Activated CD4-positive, alpha-beta T cell treated with anti-CD3 and anti-CD28 coated beads for 24 hours (primary cell): ENCODE results near the gene RGCC.
"Not testable (repeated sequence)": the region's sequence is repeated elsewhere in the genome, so short reads cannot be mapped to it uniquely, and the experiment has no call there.

Source experiments
- DNase-seq, 2 donors: peaks; one replicate each; pipeline ENCODE4 v3.0.0-alpha.2; 2020; ENCODE audit warnings: low read depth in 2 of 2

The RGCC gene, protein sequence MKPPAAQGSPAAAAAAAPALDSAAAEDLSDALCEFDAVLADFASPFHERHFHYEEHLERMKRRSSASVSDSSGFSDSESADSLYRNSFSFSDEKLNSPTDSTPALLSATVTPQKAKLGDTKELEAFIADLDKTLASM

DNA sequence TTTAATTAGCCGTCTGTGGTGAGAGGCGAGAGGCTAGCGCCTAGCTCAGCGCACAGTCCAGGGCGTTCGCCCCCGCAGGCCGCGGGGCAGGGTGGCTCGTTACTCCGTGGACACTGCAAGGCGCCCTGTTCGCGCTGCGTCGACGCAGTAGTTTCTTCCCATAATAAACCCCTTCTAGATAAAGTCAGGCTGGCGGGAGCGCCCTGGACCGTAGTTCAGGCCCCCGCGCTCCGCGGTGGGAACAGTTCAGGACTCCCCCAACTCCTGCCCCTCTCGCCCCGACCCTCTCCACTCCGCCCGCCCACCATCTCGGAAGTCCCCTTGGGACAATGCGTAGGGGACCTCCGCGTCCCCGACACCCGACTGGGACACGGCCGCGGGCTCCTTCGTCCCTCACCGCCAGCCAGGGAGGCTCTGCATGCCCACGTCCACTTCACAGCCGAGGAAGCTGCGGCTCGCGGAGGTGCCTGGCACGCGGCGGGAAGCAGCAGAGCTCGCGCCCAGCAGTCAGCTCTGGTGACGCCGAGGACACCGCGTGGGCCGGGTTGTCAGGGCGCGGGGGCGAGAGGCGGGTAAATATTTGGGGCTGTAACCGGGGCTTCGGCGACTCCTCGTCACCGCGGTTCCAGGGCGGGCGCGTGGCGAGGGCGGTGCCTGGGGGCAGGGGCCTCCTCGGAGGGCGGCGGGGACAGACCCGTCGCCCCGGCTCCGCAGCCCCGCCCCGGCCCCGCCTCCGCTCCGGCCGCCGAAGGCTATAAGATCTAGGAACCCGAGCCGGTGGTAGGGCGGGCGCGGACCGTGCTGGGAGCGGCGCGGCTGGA is at the start of gene RGCC:
TSS of gene RGCC (plus strand) at position 783 of the 821 bp plus-strand sequence. CDS start 158 bp downstream, outside the sequence.
- DNase-seq, result peak; percentile 79 to 92

DNA sequence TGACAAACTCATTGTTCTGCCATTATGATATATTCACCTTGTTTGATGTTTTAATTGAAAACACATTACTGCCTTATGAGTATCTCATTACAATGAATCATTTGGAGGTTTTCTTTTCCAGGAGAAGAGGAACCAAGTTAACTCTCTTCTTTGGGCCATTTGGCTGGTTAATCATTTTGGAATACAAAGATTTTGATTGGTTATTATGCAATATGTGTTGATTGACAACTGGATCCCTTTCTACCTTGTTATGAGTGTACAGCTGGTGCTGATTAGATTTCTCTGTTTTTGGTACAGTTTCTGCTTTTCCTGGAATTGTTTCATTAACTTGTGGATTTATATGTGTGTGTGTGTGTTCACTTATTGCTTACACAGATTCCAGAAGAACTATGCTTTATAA is 49.2 kb upstream of the RGCC start:
- DNase-seq, result no peak

DNA sequence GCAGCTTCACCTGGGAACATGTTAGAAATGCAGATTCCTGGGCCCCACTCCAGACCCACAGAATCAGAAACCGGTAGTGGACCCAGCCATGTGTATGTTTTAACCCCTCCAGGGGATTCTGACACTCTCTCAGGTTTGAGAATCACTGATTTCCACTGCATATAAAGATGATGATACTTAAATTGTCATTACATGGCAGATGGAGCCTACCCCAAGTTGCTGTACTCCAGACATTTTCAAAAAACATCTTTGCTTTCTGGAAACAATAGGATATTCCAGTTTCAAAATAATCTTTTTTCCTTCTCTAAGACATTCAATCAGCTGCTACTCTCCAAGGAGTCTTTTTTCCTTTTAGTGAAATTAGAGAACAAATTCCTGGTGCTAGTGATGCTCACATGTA is 48.6 kb upstream of the RGCC start:
- DNase-seq, result no peak

DNA sequence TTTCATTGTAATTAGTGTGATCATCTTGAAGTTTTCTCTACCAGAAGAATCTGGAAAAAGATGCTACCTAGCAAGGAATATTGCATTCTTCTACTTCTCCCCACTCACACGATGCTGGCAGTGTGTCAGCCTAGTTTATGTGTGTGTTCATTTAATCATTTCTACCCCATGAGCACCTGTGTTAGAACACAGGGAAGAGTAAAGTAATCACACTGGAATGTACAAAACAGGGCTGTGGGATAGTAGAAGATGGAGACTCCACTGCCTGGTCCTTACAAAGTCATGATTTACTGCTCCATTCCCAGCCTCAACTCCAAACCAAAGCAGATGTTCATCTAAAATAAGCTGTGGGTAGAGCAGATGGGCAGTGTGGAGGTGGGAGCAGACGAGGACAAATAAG is 47.7 kb upstream of the RGCC start:
- DNase-seq, result no peak

DNA sequence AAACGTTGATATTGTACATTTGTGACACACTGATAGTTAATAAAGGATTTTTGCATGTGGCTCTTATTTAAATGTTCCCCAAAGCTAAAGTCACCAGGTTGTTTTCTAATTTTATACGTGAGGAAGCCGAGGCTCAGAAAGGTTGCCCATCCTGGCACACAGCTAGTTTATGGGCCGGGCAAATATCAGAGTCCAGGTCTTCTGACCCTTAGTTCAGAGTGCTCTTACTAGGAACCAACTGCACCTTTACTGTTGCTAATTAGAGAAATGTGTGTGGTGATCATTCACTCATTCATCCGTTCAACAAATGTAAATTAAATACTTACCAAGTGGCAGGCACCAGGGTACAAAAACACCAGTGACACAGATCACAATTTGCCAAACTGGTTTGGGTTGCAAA is 46.3 kb upstream of the RGCC start:
- DNase-seq, result no peak

DNA sequence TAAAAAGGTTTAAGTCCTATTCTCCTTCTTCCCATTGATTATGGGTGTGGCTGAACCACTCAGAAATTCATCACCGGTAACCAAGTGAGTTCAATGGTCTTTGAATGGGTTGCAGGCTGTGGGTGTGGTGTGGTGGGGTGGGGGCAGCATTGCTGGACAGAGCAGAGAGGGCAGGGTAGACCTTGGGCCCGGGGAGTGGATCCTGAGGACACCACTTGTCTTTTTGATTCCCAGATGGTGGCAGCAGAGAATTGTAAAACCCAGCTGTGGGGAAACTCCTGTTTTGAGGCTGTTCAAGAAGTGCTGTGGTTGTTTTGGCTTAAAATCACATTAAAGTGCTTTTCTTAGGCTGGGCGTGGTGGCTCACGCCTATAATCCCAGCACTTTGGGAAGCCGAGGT is 45.8 kb upstream of the RGCC start:
- no peak for DNase-seq

DNA sequence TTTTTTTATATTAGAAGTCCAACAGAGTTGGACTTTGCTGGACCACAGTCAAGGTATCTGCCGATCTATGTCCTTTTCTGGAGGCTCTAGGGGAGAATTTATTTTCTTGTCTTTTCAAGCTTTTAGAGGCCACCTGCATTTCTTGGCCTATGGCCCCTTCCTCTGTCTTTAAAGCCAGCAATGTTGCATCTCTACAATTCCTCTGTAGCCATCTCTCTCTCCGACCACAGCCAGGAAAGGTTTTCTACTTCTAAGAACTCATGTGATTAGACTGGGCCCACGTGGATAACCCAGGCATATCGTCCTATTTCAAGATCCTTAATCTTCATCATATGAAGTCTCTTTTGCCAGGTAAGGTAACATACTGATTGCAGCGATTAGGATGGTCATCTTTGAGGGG is 43.5 kb upstream of the RGCC start:
- no peak for DNase-seq

DNA sequence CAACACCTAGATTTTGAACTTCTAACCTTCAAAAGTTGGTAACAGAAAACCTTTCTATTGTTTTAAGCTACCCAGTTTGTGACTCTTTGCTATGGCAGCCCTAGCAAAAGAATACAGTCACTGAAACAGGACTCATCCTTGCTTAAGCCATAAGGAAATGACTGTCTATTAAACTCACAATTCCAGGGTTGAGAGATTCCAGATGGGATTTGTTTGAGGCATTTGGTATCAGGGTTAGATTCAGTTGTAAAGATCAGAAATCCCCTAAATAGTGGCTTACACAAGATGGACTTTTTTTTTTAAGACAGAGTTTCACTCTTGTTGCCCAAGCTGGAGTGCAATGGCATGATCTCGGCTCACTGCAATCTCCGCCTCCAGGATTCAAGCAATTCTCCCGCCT is 41.1 kb upstream of the RGCC start:
- no peak for DNase-seq

DNA sequence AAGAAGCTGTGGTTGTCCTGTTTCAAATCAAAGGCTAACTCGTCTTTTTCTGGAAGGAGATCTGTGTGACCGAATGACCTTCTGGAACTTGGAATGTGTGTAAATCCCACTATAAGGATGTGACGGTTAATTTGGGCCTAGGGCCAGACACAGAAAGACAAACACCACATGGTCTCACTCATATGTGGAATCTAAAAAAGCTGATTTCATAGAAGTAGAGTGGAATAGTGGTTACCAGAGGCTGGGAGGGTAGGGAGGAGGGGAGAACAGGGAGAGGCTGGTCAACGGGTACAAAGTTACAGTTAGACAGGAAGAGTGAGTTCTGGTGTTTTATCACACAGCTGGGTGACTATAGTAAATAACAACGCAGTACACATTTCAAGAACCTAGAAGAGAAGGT is 39.3 kb upstream of the RGCC start:
- DNase-seq, result no peak

DNA sequence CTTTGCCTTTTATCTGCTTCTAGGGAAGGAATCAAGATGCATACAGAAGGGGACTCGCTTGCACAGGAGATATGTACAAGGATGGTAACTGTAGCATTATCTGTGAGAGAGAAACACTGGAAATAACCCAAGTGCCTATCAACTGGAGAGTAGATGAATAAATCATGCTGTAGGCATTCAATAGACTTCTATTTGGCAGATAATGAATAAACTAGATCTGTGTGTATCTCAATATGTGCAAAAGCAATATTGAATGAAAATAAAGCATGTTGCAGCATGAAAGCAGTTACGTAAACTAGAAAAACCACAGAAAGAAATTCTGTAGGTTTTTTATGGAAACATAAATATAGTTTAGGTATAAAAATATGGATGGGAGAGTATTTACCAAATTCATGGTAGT is 38.6 kb upstream of the RGCC start:
- DNase-seq, result no peak

DNA sequence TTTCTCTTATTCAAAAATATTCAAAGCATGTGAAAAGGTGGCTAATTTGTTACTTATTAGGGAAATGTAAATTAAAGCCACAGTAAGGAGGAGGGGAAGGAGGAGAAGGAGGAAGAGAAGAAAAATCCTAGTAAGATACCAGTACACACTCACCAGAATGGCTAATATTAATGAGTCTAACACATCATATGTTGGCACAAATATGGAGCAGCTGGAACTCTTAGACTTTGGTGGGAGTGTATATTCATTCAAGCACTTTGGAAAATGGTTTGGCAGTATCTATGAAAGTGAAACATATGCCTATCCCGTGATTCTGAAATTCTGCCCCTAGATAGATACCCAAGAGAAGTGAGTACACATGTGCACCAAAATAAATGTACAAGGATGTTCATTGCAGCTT is 38.1 kb upstream of the RGCC start:
- no peak for DNase-seq

DNA sequence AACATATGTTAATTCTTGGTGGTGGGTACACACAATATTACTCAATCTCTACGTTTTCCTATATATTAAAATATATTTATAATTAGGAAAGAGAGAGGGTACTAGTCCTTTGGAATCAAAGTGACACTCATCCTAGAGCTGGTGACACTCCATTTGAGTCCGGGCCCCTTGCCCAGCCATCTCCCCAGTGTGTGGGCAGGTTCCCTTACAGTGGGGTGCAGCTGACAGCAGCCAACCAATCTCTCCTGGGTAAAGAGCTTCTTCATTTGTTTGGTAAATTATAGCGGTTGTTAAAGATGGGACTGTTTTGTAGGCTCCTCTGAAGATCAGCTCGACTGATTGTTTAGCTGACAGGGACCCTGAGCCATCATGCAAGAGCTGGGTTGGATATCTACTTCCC is 37.2 kb upstream of the RGCC start:
- no peak for DNase-seq

DNA sequence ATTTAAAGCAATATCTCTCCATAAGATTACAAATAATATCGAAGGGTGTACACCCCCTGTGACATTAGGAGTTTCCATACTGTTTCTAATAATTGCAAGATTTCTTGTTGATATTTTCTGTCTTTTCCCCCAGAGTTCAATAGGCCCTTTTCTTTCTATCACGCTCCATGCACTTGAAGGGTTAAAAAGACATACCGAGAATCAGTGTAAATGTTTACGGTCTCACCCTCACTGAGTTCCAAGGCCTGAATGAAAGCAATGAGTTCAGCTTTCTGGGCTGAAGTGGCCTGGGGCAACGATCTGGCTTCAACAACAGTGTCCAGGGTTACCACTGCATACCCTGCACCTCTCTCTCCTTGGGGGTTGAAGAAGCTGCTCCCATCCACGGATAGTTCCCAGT is 36.0 kb upstream of the RGCC start:
- DNase-seq, result not testable (repeated sequence)

DNA sequence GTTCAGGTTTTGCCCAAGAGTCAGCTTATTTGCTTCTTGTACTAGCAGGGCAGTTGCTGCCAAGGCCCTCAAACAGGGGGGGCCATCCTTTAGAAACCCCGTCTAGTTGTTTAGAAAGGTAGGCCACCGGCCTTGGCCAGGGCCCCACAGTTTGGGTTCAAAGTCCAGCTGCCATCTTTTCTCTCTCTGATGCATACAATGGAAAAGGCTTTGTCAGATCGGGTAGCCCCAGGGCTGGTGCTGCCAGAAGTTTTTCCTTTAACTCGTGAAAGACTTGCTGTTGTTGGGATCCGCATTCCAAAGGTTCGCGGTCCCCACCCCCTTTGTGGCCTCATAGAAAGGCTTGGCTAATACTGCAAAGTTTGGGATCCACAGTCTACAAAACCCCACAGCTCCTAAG is 35.4 kb upstream of the RGCC start:
- not testable (repeated sequence) for DNase-seq

DNA sequence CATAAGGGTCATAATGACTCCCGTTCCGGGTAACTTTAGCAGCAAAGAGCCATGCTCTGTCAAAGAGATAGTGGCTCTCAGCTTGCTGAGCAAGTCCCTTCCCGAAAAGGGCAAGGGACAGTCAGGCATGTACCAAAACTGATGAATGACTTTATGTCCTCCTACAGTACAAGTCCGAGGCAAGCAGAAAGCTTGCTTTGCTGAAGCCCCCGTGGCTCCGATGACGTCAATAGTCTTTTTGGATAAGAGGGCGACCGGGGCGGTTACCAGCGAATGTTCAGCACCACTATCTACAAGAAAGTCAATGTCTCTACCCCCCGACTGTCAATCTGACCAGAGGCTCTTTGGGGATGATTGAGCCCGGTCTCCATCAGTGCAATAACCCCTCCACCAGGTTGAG is 34.1 kb upstream of the RGCC start:
- DNase-seq, result not testable (repeated sequence)

DNA sequence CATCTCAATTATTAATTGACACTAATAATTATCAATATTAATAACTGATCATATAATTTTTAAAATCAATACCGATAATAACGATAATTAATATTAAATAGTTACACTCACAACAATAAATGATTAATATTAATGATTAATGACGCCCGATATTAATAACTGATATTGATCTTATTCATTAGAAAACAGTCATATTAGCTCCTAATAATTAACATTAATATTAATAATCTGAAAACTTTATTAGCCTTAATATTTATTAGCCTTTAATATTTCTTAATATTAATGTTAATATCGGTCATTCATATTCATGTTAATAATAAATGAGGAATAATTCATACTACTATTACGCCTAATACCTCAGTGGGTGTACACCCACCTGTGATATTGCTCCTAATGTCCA is 32.7 kb upstream of the RGCC start:
- DNase-seq, result not testable (repeated sequence)

DNA sequence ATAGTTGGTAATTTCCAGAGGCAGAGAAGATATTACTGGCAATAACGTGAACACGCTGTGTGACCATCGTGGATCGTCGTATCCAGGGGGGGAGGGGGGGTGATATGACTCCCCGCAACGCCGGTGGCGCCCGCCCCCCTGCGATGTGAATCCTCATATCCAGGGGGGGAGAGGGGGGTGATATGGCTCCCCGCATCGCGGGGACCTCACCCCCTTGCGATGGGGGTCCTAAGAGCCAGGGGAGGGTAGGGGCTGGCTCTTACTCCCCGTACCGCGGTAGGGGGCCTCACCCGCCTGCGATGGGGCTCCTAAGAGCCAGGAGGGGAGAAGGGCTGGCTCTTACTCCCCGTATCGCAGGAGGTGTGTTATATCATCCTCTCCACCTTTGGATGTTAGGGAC is 31.3 kb upstream of the RGCC start:
- no peak for DNase-seq

DNA sequence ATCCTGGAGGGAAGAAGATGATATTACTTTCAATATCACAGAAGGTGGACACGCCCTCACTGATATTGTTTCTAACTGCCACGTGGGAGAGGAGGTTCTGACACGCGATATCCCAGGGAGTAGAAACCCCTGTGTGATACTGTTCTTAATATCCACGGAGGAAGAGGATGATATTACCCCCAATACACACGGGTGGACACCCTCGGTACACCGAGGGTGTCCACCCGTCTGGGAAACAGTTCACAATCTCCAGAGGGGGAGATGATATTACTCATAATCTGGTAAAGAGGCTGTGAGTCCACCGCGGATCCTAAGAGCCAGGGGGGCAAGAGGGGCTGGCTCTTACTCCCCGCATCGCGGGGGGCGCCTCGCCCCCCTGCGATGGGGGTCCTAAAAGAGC is 29.7 kb upstream of the RGCC start:
- DNase-seq, result no peak

DNA sequence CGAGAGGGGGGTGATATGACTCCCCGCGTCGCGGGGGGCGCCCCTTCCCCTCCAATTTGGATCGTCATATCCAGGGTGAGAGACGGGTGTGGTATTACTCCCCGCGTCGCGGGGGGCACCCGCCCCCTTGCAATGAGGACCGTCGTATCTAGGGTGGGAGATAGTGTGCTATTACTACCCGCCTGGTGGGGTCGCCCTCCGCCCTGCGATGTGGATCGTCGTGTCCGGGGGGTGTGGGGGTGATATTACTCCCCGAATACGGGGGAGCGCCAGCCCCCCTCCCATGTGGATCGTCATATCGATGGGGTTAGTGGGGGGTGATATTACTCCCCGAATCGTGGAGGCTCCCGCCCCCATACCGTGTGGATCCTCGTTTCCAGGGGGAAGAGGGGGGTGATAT is 29.2 kb upstream of the RGCC start:
- peak; percentile 14 to 18 for DNase-seq

DNA sequence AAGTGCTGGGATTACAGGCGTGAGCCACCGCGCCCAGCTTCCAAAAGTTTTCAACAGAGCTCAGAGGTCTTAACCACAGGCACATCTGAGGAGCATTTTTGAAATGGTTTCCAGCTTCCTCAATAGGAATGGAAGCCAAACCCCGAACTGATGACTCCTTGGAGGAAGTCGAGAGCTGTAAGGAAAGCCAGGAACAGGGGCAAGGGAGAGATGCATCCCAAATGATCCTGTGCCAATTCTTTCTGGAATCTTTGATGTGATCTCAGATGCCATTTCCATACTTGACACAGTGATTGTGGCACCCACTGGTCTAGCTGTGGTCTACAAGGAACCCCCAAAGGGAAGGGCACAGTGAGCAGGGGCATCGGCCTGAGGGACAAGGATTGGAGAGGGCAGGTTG is 23.3 kb upstream of the RGCC start:
- DNase-seq, result not testable (repeated sequence)

DNA sequence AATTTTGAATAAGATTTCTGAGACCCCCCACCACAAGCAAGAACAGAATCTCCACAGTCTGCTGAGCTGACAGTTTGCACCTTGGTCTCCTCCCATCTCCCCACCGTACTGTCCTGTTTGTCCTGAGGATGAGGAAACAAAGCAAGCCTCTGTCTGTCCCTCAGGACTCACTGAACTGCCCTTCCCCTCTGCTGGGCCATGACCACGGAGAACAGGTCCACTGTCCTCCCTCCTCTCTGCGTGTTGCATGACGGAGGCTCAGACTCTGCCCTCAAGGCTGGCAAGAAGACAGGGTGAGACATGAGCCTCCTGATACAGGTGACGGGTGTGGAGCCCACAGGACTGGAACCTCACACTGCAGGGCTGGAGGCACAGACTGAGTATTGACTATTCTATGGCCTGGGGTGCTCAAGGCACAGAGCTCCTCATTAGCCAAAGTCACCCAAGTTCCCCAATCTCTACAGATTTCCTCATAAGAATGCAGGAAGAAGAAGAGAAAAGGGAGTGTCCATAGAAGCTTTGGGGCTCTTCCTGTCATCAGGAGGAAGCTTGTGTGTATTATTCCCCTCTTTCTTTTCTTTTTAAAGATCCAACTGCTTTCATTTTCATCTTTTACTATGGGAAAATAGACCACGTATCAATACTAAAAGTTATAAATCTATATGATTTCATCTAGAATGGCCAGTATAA is 22.4 kb upstream of the RGCC start:
- no peak for DNase-seq

DNA sequence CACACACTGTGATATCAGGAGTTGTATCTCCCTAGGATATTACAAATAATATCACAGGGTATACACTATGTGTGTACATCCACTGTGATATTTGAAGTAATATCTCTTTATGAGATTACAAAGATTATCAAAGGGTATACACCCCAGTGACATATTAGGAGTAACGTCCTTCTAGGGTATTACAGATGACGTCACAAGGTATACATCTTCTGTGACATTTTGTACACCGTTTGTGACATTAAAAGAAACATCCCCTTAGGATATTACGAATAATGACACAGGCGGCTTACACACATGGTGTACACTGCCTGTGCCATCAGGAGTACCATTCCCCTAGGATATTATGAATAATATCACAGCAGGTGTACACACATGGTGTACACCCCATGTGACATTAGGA is 13.4 kb upstream of the RGCC start:
- no peak for DNase-seq

DNA sequence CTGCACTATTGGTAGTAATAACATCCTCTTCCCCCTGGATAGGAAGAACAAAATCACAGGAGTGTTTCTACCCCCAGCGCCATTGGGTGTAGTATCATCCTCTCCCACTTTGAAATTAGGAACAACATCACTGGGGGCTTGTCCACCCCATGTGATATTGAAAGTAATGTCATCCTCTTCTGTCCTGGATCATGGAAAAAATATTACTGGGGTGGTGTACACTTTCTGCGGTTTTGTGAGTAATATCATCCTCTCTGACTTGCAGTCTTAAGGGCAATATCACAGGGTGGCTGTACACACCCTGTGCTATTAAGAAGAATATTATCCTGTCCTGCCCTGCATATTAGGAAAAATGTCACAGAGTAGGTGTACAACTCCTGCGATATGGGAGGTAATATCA is 4.9 kb upstream of the RGCC start:
- no peak for DNase-seq
